ENCODE measurements around the gene RPS28.
"Not testable (repeated sequence)": the region's sequence is repeated elsewhere in the genome, so short reads cannot be mapped to it uniquely, and the experiment has no call there.

Gene RPS28

GRCh38 chr19:8320564-8321066 lies 681 bp upstream of the RPS28 start:
- DNase-seq = no peak

GRCh38 chr19:8321986-8322637 lies 816 bp downstream of the RPS28 start:
- DNase-seq = no peak

- DNase-seq = no peak
Measured at GRCh38 chr19:8322638-8322997, 1.3 kb downstream of the RPS28 start.

GRCh38 chr19:8323781-8324185 lies 2.5 kb downstream of the RPS28 start:
- no peak for DNase-seq

- DNase-seq = no peak
Measured at GRCh38 chr19:8324186-8325050, 3.1 kb downstream of the RPS28 start.

GRCh38 chr19:8325454-8325853 lies 4.2 kb downstream of the RPS28 start:
- no peak for DNase-seq

GRCh38 chr19:8329996-8330395 lies 8.7 kb downstream of the RPS28 start:
- DNase-seq = no peak

GRCh38 chr19:8331263-8331845 lies 10.1 kb downstream of the RPS28 start:
- no peak for DNase-seq

GRCh38 chr19:8332976-8333766 lies 11.9 kb downstream of the RPS28 start:
- no peak for DNase-seq

GRCh38 chr19:8333767-8334457 lies 12.6 kb downstream of the RPS28 start:
- DNase-seq = no peak

- peak; percentile 62 for DNase-seq
Measured at GRCh38 chr19:8334458-8335342, 13.4 kb downstream of the RPS28 start.

GRCh38 chr19:8335343-8336071 lies 14.2 kb downstream of the RPS28 start:
- DNase-seq = peak; percentile 59

GRCh38 chr19:8336072-8336569 lies 14.8 kb downstream of the RPS28 start:
- no peak for DNase-seq

GRCh38 chr19:8336660-8337059 lies 15.4 kb downstream of the RPS28 start:
- no peak for DNase-seq

- DNase-seq = no peak
Measured at GRCh38 chr19:8337728-8338127, 16.4 kb downstream of the RPS28 start.

GRCh38 chr19:8338835-8339234 lies 17.5 kb downstream of the RPS28 start:
- DNase-seq = no peak

- DNase-seq = no peak
Measured at GRCh38 chr19:8340341-8341096, 19.2 kb downstream of the RPS28 start.

- DNase-seq = not testable (repeated sequence)
Measured at GRCh38 chr19:8341504-8341903, 20.2 kb downstream of the RPS28 start.

- DNase-seq = no peak
Measured at GRCh38 chr19:8342316-8342683, 21.0 kb downstream of the RPS28 start.
